ENCODE measurements around the gene REG1B.

DNA sequence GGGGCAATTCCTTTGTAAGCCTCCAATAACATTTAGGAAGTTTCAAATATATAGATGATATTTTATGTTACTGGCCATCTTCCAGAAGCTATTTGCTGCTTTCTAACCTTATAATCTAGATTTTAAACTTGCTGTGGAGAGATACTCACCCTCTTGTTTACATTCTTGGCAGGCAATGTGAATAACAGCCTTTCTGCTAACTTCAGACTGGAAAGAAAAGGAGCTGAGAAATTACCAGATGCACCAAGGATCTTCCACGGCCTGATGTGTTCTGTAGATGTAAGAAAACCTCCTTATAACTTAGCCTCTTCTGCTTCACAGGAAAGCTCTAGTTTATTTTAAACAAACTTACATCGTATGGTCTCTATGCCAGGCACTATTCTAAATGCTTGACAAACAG is 16.7 kb downstream of the REG1B start:
- no peak for TF ChIP-seq POLR2AphosphoS5 (IDR thresholded peaks at IDR 0.05; ENCODE audit: low read depth, low read length)
- TF ChIP-seq TAF1 (IDR thresholded peaks at IDR 0.05; ENCODE audit: borderline replicate concordance, insufficient read depth, low read length), result no peak
- TF ChIP-seq, protein P1, sequence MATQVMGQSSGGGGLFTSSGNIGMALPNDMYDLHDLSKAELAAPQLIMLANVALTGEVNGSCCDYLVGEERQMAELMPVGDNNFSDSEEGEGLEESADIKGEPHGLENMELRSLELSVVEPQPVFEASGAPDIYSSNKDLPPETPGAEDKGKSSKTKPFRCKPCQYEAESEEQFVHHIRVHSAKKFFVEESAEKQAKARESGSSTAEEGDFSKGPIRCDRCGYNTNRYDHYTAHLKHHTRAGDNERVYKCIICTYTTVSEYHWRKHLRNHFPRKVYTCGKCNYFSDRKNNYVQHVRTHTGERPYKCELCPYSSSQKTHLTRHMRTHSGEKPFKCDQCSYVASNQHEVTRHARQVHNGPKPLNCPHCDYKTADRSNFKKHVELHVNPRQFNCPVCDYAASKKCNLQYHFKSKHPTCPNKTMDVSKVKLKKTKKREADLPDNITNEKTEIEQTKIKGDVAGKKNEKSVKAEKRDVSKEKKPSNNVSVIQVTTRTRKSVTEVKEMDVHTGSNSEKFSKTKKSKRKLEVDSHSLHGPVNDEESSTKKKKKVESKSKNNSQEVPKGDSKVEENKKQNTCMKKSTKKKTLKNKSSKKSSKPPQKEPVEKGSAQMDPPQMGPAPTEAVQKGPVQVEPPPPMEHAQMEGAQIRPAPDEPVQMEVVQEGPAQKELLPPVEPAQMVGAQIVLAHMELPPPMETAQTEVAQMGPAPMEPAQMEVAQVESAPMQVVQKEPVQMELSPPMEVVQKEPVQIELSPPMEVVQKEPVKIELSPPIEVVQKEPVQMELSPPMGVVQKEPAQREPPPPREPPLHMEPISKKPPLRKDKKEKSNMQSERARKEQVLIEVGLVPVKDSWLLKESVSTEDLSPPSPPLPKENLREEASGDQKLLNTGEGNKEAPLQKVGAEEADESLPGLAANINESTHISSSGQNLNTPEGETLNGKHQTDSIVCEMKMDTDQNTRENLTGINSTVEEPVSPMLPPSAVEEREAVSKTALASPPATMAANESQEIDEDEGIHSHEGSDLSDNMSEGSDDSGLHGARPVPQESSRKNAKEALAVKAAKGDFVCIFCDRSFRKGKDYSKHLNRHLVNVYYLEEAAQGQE (IDR thresholded peaks at IDR 0.05; ENCODE audit: insufficient read depth in 1 of 2, low read depth in 2 of 2, low read length in 2 of 2), result no peak
- no peak for TF ChIP-seq SIN3A (IDR thresholded peaks at IDR 0.05; ENCODE audit: borderline replicate concordance, insufficient read depth, low read length)
- TF ChIP-seq FOXP2 (optimal IDR thresholded peaks at IDR 0.05; ENCODE audit: borderline replicate concordance, extremely low read depth, extremely low read length, insufficient read depth), result no peak

All from PFSK-1 (cell line).